Measurements from ENCODE around the gene LALBA.
"Not testable (repeated sequence)": the region's sequence is repeated elsewhere in the genome, so short reads cannot be mapped to it uniquely, and the experiment has no call there.

LALBA gene

DNA sequence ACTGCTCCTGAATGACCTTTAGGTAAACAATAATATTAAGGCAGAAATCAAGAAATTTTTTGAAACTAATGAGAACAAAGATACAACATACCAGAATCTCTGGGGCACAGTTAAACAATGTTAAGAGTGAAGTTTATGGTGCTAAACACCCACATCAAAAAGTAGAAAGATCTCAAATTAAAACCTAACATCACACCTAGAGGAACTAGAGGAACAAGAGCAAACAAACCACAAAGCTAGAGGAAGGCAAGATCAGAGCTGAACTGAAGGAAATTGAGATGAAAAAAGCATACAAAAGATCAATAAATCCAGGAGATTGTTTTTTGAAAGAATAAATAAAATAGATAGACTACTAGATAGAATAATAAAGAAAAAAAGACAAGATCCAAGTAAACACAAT is 37.2 kb downstream of the LALBA start:
- DNase-seq (ENCODE audit: low read depth in 2 of 2, low spot score in 1 of 2), result no peak

DNA sequence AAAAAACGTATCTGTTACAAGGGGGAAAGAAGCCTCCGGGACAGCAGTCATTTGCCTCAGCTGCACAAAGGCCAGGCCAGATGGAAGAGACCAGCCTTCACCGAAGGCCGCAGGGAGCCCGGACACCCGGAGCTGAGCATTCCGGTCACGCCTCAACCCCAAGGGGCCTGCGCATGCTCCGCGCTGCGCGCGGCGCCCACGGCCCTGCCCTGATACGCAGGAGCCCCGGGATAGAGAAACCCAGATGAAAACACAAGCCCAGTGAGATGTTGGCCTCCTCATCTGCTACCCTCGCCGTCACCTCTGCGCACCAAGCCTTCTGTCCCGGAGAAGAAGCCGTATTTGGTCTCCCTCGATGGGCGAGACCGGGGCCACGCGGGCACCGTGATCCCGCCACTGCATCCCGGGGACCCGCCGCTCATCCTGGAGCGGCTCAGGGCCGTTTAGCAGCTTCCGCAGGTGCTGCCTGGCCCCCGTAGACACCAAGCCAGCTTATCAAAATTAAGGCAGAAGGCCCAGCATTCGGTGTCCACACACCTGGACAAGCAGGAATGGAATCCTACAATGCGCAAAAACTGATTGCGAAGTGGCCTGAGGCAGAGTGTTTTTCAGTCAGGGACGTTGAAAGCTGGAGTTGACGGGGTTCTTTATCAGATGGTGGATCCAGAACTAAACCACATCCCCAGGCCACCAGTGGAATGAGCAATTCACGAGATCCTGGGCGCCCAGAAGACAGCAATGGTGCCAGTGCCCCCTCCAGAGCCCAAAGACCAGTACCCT is 41.8 kb downstream of the LALBA start:
- no peak for DNase-seq (ENCODE audit: low read depth in 2 of 2, low spot score in 1 of 2)

DNA sequence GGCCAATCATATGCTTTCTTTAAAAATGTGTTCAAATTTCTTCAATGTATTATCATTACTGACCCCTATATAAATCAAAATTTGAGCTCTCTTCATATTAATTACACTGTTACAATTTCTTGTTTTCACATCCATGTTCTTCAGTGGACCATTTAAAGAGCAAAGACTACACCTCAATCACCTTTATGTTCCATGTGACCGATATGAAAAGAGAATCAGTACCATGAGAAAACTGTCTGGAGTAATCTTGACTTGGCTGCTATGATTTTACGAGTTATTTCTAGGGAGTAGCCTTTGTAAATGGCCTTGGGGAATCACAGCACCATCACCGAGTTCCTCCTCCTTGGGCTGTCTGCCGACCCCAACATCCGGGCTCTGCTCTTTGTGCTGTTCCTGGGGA is 44.5 kb downstream of the LALBA start, which contains the start of gene OR8S1:
Gene OR8S1, plus strand, starts transcription at position 301 of the 400 bp plus-strand sequence. Its CDS starts 0 bp downstream, at position 301.
- DNase-seq (ENCODE audit: low read depth in 2 of 2, low spot score in 1 of 2), result no peak

DNA sequence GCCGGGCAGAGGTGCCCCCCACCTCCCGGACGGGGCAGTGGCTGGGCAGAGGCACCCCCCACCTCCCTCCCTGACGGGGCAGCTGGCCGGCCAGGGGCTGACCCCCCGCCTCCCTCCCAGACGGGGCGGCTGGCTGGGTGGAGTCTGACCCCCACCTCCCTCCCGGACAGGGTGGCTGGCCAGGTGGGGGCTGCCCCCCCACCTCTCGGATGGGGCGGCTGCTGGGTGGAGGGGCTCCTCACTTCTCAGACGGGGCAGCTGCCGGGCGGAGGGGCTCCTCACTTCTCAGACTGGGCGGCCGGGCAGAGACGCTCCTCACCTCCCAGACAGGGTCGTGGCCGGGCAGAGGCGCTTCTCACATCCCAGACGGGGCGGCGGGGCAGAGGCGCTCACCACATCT is 49.5 kb downstream of the LALBA start:
- not testable (repeated sequence) for DNase-seq (ENCODE audit: low read depth in 2 of 2, low spot score in 1 of 2)

Measured in stimulated activated CD8-positive, alpha-beta memory T cell treated with anti-CD3 and anti-CD28 coated beads, Interleukin-4, amount 100 ng/mL, for 1 hour (primary cell).